OCI-LY1 (cell line): ENCODE data around the gene TNIP1.

Experiments
- H2AFZ ChIP-seq: fragments of 200-600 bp; sonication (generic), shearing (Covaris generic); 2 replicates; pipeline ENCODE4 v1.6.0; 2014; ENCODE audit warnings: antibody characterized with exemption, mild to moderate bottlenecking, low read length
- H3F3A ChIP-seq: fragments of 200-600 bp; sonication (generic), shearing (Covaris generic); 2 replicates; pipeline ENCODE4 v1.6.0; 2014; ENCODE audit warnings: mild to moderate bottlenecking, antibody characterized with exemption, low read length, moderate library complexity; ENCODE audit not compliant: insufficient read depth
- H3K27ac ChIP-seq: fragments of 200-600 bp; sonication (generic); 2 replicates; pipeline ENCODE4 v1.5.1; 2014; ENCODE audit warnings: low read length, mixed run types, mild to moderate bottlenecking, low read depth; ENCODE audit not compliant: poor library complexity, severe bottlenecking
- H3K27me3 ChIP-seq: fragments of 200-600 bp; sonication (generic); 2 replicates; pipeline ENCODE4 v1.6.0; 2014; ENCODE audit warnings: antibody characterized with exemption, mild to moderate bottlenecking, low read length, moderate library complexity; ENCODE audit not compliant: insufficient read depth
- H3K36me3 ChIP-seq: fragments of 200-600 bp; sonication (generic); 2 replicates; pipeline ENCODE4 v1.6.1; 2014; ENCODE audit warnings: mild to moderate bottlenecking, antibody characterized with exemption, low read length, moderate library complexity, mixed read lengths; ENCODE audit not compliant: insufficient read depth
- H3K4me1 ChIP-seq: fragments of 200-600 bp; sonication (generic); 2 replicates; pipeline ENCODE4 v1.5.1; 2014; ENCODE audit warnings: mild to moderate bottlenecking, low read length, moderate library complexity; ENCODE audit not compliant: insufficient read depth, severe bottlenecking
- H3K4me2 ChIP-seq: fragments of 200-600 bp; sonication (generic), shearing (Covaris generic); 2 replicates; pipeline ENCODE4 v1.6.1; 2014; ENCODE audit warnings: low read length
- H3K4me3 ChIP-seq: fragments of 200-600 bp; sonication (generic); 2 replicates; pipeline ENCODE4 v1.5.1; 2014; ENCODE audit warnings: low read length, low read depth, mild to moderate bottlenecking, mixed read lengths; ENCODE audit not compliant: poor library complexity, severe bottlenecking
- H3K79me2 ChIP-seq: fragments of 200-600 bp; shearing (Covaris generic); 2 replicates; pipeline ENCODE4 v1.6.1; 2016; ENCODE audit warnings: mixed run types, low read length, mixed read lengths; ENCODE audit not compliant: insufficient read depth
- H3K9ac ChIP-seq: fragments of 200-600 bp; sonication (generic), shearing (Covaris generic); 2 replicates; pipeline ENCODE4 v1.6.1; 2014; ENCODE audit warnings: mild to moderate bottlenecking, low read length, mixed read lengths
- H3K9me2 ChIP-seq: fragments of 200-600 bp; sonication (generic), shearing (Covaris generic); 2 replicates; pipeline ENCODE4 v1.6.1; 2014; ENCODE audit warnings: low read depth, mild to moderate bottlenecking, low read length, mixed read lengths
- H3K9me3 ChIP-seq: fragments of 200-600 bp; shearing (Covaris generic); 2 replicates; pipeline ENCODE4 v1.6.1; 2014; ENCODE audit warnings: low read length, mixed read lengths
- H4K20me1 ChIP-seq: fragments of 200-600 bp; sonication (generic), shearing (Covaris generic); 2 replicates; pipeline ENCODE4 v1.6.0; 2016; ENCODE audit warnings: mild to moderate bottlenecking, low read length; ENCODE audit not compliant: insufficient read depth
- EZH2 ChIP-seq: fragments of 200-600 bp; sonication (generic), shearing (Covaris generic); IDR thresholded peaks from 2 replicates; pipeline ENCODE4 v1.8.0; 2017; ENCODE audit warnings: borderline replicate concordance, mixed run types, mild to moderate bottlenecking, antibody characterized with exemption, low read length, moderate library complexity, mixed read lengths
- TF ChIP-seq, protein P1 (sequence below): fragments of 200-600 bp; sonication (generic), shearing (Covaris generic); IDR thresholded peaks from 2 replicates; pipeline ENCODE4 v1.5.1; 2017; ENCODE audit warnings: mild to moderate bottlenecking, antibody characterized with exemption, low read length, moderate library complexity, mixed read lengths

Gene TNIP1

DNA sequence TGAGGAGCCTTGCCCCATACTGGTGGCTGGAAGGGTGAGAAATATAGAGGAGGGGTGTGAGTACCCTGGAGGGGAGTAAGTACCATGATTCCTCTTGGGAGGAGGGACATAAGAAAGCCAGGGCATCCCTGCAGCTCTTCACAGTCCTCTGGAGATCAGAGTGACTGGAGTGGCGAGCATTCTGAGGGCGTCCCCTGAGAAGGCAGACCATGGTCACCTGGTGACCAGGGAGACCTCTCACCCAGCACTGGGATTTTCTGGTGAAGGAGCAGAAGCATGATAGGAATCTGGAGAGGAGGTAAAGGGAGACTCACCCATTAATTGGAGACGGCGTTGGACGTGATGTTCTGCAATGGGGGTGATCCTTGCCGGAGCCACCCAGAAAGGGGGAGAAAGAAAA lies 88.1 kb downstream of the TNIP1 start:
- H3K27me3 ChIP-seq = 0 out of 2 replicates have a peak, but pooled peaks cover 4% of the 10 kb centered on the region
- no peak overlapping the region for H3K27ac ChIP-seq
- no peaks in the 10 kb centered on the region for H3K9me2 ChIP-seq
- no peaks in the 10 kb centered on the region for H4K20me1 ChIP-seq
- no peaks in the 10 kb centered on the region for H3K9me3 ChIP-seq
- H3K4me2 ChIP-seq = no peak overlapping the region
- H3F3A ChIP-seq = no peaks in the 10 kb centered on the region
- no peaks in the 10 kb centered on the region for H3K4me1 ChIP-seq
- TF ChIP-seq, protein P1, sequence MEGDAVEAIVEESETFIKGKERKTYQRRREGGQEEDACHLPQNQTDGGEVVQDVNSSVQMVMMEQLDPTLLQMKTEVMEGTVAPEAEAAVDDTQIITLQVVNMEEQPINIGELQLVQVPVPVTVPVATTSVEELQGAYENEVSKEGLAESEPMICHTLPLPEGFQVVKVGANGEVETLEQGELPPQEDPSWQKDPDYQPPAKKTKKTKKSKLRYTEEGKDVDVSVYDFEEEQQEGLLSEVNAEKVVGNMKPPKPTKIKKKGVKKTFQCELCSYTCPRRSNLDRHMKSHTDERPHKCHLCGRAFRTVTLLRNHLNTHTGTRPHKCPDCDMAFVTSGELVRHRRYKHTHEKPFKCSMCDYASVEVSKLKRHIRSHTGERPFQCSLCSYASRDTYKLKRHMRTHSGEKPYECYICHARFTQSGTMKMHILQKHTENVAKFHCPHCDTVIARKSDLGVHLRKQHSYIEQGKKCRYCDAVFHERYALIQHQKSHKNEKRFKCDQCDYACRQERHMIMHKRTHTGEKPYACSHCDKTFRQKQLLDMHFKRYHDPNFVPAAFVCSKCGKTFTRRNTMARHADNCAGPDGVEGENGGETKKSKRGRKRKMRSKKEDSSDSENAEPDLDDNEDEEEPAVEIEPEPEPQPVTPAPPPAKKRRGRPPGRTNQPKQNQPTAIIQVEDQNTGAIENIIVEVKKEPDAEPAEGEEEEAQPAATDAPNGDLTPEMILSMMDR = no peak
- no peak for TF ChIP-seq EZH2
- no peak overlapping the region for H3K4me3 ChIP-seq
- no peak overlapping the region for H3K9ac ChIP-seq
- no peak overlapping the region for H2AFZ ChIP-seq
- H3K36me3 ChIP-seq = no peaks in the 10 kb centered on the region
- H3K79me2 ChIP-seq = no peaks in the 10 kb centered on the region

DNA sequence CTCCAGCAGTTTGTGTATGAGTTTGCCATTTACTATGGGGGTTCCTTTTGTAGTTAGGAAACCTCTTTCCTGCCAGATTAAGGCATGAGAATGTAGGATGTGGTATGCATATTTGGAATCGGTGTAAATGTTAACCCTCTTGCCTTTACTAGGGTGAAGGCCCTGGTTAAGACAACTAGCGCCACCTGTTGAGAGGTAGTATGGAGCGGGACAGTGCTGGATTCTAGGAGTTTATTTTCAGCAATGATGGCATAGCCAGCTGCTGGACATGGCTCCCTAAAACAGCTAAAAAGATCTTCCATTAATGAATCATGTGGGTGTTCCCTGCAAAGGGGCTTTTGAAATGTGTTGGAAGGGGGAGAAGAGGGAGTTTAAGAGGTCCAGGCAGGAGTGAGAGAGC lies 91.1 kb downstream of the TNIP1 start:
- H3K4me1 ChIP-seq = no peaks in the 10 kb centered on the region
- no peak for TF ChIP-seq EZH2
- TF ChIP-seq, protein P1 = peak; percentile 71
- no peak overlapping the region for H2AFZ ChIP-seq
- no peak overlapping the region for H3K4me3 ChIP-seq
- peaks cover 4% of the 10 kb centered on the region; the same call in 1 of the 2 replicates for H3K27me3 ChIP-seq
- H3K36me3 ChIP-seq = no peaks in the 10 kb centered on the region
- no peaks in the 10 kb centered on the region for H3K9me3 ChIP-seq
- no peak overlapping the region for H3K9ac ChIP-seq
- H3K27ac ChIP-seq = no peak overlapping the region
- H3F3A ChIP-seq = no peaks in the 10 kb centered on the region
- no peaks in the 10 kb centered on the region for H4K20me1 ChIP-seq
- no peaks in the 10 kb centered on the region for H3K9me2 ChIP-seq
- no peak overlapping the region for H3K4me2 ChIP-seq
- H3K79me2 ChIP-seq = no peaks in the 10 kb centered on the region

DNA sequence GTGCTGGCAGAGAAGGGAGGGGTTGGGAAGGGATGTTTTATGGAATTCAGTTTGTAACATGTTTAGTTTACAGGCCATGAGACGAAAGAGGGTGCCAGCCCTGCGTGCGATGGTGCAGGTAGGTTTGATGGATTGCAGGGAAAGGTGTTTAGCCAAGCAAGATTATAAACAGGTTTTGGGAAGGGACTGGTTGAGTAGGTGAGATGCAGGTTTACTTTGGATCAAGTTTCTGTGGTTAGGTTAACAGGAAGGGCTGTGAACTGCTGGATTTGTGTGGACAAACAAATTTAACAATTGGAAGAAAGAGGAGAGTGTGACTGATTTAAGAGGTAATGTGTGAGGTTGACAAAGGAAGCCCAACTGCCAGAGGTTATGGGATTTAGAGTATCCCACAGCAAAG lies 93.1 kb downstream of the TNIP1 start:
- H3K27ac ChIP-seq = no peak overlapping the region
- H3K9ac ChIP-seq = no peak overlapping the region
- H3K27me3 ChIP-seq = peaks cover 4% of the 10 kb centered on the region; the same call in 1 of the 2 replicates
- H4K20me1 ChIP-seq = no peaks in the 10 kb centered on the region
- no peaks in the 10 kb centered on the region for H3K79me2 ChIP-seq
- TF ChIP-seq, protein P1 = no peak
- no peak for TF ChIP-seq EZH2
- H3K9me3 ChIP-seq = 0 out of 2 replicates have a peak, but pooled peaks cover 3% of the 10 kb centered on the region
- no peaks in the 10 kb centered on the region for H3K36me3 ChIP-seq
- no peaks in the 10 kb centered on the region for H3K4me1 ChIP-seq
- H3K4me3 ChIP-seq = no peak overlapping the region
- no peak overlapping the region for H3K4me2 ChIP-seq
- no peaks in the 10 kb centered on the region for H3F3A ChIP-seq
- H3K9me2 ChIP-seq = no peaks in the 10 kb centered on the region
- no peak overlapping the region for H2AFZ ChIP-seq
